T47D (cell line): ENCODE results near the gene MICA.
"Not testable (repeated sequence)": the region's sequence is repeated elsewhere in the genome, so short reads cannot be mapped to it uniquely, and the experiment has no call there.

Experiments
- DNase-seq, 2 experiments: peaks; one replicate each; pipeline versions ENCODE4 v3.0.0 to v3.0.0-alpha.2; 2011 to 2012; ENCODE audit warnings: low read depth in 1 of 2, low spot score in 1 of 2
- JUND ChIP-seq: IDR thresholded peaks from 2 replicates; pipeline ENCODE4 v1.6.1; 2012; ENCODE audit warnings: low read depth
- in situ Hi-C: cut with HindIII; loops from 2 replicates; pipeline ENCODE4 v1.10.0; 2016; ENCODE audit warnings: low sequenced_read_pairs, low pct_unique_long_range_greater_than_20kb

The MICA gene

DNA sequence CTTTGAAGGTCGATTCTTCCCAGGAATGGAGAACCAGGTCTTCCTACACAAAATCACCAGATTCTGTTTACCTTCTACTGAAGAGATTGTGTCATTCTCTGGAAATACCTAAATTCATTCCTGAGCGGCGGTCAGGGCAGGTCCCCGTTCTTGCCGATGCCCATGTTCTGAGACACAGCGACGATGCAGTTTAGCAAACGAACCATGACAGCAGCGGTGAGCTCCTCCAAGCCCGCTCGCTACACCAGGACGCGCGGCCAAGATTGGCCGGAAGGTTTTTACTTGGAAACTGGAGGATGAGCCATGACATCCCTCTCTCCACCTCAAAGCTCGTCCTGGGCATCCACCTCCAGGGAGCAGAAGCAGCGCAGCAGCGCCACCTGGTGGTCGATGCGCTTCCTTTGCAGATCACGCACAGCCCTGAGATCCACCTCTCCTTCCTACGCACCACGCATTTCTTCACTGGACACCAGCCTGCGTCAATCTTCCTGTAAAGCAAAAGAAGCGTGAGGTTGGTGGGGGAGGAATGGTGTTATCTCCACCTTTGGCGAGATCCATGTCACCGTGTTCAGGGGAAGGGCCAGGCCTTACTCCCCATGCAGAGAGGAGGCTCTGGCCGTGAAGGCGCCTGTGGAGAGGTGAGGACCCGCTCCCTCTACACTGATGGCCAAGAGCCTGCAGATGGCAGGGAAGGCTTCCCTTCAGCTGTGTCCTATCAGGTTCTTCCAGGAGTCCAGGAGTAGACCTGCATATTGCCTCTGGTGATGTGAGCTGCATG is 36.5 kb upstream of the MICA start:
- in situ Hi-C loops, result no loop called here
- DNase-seq, result peak; percentile 60 to 93
- no peak for TF ChIP-seq JUND

DNA sequence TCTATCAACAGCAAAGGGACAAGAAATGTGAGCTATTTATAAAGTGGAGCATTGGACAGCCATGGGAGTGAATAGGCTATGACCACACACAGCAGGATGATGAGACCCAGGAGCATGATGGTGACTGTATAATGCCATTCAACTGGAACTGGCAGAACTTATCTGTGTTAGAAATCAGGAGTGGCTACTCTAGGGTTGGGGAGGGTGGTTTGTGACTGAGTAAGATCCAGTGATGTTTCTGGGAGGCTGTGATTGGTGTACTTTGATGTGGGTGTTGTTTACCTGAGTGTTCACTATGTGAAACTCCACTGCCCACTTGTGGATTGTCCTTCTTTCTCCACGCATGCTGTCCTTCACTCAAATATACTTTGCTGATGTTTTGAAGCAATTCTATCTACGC is 34.9 kb upstream of the MICA start:
- no peak for TF ChIP-seq JUND
- in situ Hi-C loops, result no loop called here
- peak in 1 of 2 experiments; percentile 76 for DNase-seq

DNA sequence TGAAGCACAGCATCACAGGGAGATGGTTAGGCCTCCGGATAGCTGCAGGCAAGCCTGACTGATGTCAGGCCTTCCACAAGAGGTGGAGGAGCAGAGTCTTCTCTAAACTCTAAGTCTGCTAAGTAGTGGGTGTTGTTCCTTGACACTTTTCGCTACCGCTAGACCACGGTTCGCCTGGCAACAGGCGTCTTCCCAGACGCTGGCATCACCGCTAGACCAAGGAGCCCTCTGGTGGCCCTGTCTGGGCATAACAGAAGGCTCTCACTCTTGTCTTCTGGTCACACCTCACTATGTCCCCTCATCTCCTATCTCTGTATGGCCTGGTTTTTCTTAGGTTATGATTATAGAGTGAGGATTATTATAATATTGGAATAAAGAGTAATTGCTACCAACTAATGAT is 29.3 kb upstream of the MICA start:
- DNase-seq, in situ Hi-C loops: not testable (repeated sequence)

DNA sequence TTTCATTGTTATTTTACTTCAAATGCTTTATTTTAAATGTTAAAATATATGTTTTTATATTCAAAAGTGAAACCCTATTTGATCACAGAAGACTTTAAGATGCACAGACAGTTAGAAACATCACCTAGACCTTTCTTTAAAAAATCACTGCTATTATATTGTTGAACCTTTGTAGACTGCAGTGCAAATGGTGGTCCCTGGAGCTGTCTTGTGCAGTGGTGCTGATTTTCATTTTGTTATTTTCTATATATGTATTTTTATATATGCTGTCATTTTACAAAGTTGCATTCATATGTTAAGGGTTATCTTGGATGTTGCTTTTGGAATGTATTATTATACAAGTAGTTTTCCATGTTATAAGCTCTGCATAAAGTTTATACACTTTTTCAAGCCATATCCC is 27.7 kb upstream of the MICA start:
- no peak for TF ChIP-seq JUND
- in situ Hi-C loops, result no loop called here

DNA sequence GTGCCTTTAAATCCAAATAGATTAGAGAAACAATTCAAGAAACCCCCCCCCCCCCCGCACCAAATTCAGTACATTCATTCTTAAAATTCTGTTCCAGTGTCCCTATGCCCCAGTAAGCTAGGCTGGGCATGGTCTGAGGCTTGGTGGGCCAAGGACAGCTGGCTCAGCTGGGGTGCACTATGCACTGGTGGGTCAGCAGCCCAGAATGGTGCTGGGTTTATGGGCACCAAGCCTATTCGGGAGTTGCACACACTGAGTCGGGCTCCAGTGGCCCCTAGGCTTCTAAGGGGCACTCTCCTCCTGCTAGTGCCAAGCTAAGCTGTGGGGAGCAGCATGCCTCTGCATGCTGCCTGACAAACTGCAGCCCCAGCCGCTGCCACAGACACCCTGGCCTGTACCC is 26.4 kb upstream of the MICA start:
- DNase-seq, result no peak
- in situ Hi-C loops, result no loop called here
- no peak for TF ChIP-seq JUND

More for the DNA sequence above, 27.7 kb upstream of the MICA start:
- DNase-seq, result no peak

DNA sequence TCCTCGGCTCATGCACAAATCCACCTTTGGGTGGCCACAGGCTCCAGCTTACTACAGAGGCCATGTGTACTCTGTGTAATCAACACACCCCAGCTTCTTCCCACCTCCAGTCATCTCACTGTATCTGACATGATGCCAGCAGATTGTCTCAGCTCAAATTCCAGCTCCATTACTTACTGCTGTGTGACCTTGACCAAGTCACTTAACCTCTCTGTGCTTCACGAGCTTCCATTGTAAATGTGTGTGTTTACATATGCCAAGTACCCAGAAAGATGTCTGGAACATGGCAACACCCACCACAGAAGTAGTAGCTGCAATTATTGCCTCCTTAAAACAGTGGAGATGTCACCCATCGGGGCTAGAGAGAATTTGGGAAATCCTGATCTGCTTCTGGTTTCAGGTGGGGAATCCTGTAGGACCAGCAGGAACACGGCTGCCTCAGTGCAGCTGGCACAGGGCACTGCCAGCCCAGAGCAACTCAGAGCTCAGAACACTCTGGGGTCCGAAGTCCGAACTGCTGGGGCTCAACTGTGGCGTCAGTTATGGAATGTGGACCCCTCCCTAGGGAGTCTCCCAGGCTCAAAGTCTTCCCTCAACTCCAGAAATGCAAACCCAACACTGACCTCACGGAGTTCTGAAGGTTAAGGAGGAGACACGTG is 25.2 kb upstream of the MICA start:
- no peak for TF ChIP-seq JUND
- no peak for DNase-seq
- in situ Hi-C loops, result no loop called here

DNA sequence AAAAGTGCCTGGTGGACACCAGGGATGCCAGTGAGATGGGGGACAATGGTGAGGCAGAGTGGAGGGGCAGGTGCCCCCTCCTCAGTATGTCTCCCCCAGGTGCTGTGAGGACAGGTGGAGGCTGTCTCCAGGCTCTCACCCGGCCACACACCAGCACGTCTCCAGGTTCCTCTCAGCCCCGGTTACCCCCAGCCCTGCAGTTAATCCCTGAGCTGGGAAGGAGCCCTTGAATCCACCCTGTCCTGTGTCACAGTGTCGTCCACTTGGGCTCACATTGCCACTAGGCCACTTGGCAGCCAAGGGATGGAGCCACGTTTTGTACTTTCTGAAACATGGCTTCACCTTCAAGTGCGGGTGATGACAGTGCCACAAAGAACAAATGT is 24.7 kb upstream of the MICA start:
- in situ Hi-C loops, result no loop called here
- TF ChIP-seq JUND, result no peak
- no peak for DNase-seq

DNA sequence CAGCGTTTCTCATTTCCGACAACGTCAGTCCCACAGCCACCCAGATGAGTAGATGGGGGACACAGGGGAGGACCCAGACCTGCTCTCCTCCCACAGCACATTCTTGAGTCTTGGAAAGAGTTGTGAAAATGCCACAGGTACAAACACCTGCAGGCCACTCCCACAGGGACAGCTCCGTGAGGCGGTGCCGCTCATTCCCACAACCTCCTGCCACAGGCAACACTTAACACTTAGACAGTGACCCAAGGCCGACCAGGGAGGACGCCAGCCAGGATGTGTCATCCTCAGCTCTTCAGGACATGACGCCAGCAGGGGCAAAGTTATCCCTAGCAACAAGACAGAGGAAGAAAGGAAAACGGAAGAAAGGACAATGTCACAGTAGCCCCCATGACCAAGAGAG is 23.5 kb upstream of the MICA start:
- no peak for TF ChIP-seq JUND
- no peak for DNase-seq
- in situ Hi-C loops, result no loop called here

DNA sequence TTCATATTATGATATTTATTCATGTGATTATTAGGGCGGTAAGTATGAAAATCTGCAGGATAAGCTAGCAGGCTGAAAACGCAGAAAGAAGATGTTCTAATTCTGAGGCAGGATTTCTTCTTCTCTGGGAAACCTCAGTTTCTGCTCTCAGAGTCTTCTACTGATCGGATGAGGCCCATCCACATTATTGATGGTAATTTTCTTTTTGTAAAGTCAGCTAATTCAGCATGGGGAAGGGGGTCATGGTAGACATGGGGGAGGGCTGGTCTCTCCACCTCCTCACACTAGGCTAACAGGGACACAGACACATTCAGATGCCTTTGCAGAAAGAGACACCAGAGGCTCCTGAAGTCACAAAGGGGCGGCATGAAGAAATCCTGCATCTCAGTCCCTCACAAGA is 21.7 kb upstream of the MICA start:
- DNase-seq, result no peak
- in situ Hi-C loops, result no loop called here
- TF ChIP-seq JUND, result no peak

DNA sequence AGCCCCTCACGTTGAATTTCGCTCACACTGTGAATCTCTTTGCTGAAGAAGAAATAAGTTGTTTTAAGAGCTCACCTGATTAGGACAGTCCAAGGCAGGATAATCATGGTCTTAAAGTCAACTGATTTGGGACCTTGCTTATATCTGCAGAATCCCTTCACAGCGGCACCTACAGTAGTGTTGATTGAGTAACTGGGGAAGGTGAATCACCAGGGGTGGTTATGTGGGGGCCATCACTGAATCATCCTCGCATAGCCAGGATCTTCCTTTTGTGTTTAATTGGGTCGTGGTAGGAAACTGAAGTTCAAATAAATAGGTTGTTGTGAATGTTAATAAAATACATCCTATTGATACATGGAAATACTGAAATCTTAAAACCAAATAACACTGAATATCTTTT is 20.2 kb upstream of the MICA start:
- no peak for DNase-seq
- in situ Hi-C loops, result no loop called here
- TF ChIP-seq JUND, result no peak

DNA sequence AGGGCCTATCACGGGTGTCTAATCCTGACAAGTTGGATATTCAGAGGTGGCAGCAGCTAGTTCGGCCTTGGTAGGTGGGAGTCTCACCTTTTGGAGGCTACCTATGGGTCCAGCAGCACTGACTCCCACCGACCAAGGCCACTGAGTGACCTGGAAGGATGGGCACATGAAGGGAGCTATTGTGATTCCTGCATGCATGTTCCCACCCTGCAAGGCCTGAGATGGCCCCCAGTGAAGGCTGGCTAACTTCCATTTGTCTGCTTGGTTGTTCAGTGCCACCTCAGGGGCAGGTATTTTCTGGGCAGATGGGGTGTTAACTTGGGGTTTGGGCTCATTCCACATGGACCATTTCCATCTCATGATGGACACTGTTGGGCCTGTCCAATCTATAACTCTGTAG is 18.4 kb upstream of the MICA start:
- in situ Hi-C loops, result no loop called here
- TF ChIP-seq JUND, result no peak
- no peak for DNase-seq

DNA sequence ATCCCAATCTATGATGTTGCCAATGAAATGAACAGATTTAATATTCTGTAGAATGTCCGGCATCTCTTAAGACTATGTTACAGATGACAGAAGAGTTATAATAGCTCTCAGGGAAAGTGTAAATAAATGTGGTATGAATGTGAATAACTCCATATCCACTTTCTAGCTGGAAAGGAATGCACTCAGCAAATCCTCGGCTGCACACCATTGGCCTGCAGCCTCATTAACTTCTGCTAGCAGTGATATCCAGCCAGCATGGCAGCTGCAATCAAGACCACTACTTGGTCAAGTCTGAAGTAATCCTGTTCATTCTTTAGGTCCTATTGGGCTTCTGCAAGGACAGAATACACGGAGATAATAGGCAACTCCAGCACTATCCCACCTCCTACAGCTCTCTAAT is 17.3 kb upstream of the MICA start:
- no peak for TF ChIP-seq JUND
- in situ Hi-C loops, result no loop called here
- no peak for DNase-seq

DNA sequence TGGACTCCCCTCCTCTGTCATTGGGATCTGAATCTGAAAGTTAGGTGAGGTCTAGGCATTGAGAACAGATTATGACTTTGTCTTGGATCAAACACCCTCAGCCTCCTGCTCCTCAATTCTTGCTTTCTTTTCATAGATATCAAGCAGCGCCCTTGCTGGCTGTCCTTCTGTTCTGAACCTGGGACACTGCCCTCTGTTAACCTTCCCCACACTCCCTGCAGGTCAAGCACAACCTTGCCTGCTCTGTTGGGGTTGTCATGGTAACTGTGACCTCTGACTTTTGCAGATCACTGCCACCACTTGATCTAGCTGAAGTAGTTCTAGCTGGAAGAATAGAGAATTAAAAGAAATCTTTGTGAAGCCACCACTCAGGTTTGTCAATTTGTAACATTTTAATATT is 16.4 kb upstream of the MICA start:
- no peak for TF ChIP-seq JUND
- in situ Hi-C loops, result no loop called here
- no peak for DNase-seq

DNA sequence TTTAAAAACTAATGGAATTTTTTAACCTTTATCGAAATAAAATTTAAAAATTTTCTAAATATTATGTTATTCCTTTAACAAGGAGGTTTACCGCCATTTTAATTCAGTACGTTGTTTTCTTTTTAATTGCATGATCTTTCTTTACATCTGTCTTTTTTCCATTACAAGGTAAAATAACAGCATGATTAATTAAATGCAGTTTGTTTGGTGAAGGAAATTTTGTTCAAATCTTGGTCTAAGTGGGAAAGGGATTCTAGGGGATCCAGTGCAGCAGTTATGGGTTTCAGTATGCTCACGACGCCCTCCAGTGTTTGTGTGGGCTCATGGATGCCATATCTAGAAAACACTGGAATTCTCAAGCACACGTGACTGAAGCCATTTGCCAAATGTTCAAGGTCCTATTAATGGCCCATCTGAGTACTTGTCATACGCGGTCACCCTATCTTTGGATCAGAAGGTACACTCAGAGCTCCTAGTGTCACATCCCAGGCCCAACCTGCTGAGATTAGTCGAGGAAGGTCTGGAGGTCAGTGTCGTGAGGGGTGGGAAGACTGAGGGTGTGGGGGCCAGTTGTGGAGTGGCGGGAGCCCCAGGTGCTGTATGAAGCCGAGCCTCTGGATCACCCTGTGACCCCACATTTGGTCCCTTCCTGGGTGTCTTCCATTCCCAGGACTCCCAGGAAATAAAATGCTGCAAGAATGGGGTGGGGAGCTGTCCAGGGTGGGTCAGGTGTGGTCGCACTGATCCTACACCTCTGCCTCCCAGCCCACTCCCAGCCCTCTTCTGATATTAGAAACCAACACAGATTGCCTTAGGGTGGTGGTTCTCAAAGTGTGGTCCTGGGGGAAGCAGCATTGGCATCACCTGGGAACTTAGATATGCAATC is 14.2 kb upstream of the MICA start:
- DNase-seq, in situ Hi-C loops: not testable (repeated sequence)

DNA sequence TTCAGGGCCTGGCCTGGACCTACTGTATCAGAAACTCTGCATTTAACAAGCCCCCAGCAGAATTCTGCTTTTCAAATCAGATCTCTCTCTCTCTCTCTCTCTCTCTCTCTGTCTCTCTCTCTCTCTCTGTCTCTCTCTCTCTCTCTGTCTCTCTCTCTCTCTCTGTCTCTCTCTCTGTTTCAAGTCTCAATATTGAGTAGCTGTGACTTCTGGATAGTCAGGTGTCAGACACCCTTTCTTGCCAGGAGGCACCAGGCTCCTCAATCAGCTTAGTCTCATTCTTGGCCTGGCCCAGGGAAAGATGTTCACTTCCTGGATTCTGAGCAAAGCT is 13.6 kb upstream of the MICA start:
- DNase-seq, in situ Hi-C loops: not testable (repeated sequence)
